Activated CD4-positive, CD25-positive, alpha-beta regulatory T cell treated with anti-CD3 and anti-CD28 coated beads, Interleukin-2, amount 50 U/mL, for 24 hours (primary cell): ENCODE data around the gene GADL1.

Experiments
- ATAC-seq, 2 donors: fragments of 150-1000 bp; cut with Tn5 transposase; one replicate each; pipeline ENCODE4 v1.10.0; 2021; ENCODE audit warnings: mild to moderate bottlenecking in 1 of 2, moderate library complexity in 1 of 2

GADL1 gene

DNA sequence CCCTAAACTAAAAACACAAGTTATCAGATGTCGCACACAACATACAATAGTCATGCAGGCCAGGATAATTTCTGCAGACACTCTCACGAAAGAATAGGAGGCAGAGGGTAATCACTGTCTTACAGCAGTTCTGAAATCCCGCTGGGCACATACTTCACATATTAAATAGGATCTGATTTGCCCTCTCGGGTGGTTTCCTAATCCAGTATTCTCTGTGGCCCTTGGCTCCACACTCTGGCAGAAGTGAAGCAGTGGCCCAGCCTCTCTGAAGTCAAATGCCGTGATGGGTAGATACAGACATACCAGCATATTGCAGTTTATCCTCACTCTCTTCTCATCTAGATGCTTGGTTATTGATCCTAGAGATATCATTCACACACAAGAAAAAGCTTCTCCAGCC is 19.0 kb downstream of the GADL1 start:
- no peak for ATAC-seq

DNA sequence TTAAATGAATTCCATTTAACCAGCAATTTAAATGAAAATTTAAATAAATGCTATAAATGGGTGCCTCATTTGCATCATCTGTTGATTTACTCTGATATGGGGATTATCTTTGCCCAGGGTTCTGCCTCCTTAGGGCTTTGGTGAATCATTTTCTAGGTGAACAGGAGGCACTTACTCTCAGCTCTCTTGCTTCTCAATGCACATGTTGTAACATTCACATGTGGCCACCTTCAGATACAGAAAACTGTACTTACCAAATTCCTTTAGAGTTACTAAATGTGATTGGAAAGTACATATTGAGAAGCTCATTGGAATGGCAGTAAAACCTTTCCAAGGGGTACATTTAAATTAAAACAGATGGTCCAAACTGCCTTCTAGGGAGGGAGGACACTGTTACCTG is 20.8 kb downstream of the GADL1 start:
- no peak for ATAC-seq

GRCh38 chr3:30872879-30873278 is 21.6 kb downstream of the GADL1 start:
- no peak for ATAC-seq

GRCh38 chr3:30871720-30872119 is 22.7 kb downstream of the GADL1 start:
- no peak for ATAC-seq

- ATAC-seq, result no peak
These were observed 29.6 kb downstream of the GADL1 start for GRCh38 chr3:30864836-30865235.

- ATAC-seq, result no peak
These were observed 30.3 kb downstream of the GADL1 start for GRCh38 chr3:30864132-30864531.

GRCh38 chr3:30862004-30862403 is 32.5 kb downstream of the GADL1 start:
- ATAC-seq, result no peak

DNA sequence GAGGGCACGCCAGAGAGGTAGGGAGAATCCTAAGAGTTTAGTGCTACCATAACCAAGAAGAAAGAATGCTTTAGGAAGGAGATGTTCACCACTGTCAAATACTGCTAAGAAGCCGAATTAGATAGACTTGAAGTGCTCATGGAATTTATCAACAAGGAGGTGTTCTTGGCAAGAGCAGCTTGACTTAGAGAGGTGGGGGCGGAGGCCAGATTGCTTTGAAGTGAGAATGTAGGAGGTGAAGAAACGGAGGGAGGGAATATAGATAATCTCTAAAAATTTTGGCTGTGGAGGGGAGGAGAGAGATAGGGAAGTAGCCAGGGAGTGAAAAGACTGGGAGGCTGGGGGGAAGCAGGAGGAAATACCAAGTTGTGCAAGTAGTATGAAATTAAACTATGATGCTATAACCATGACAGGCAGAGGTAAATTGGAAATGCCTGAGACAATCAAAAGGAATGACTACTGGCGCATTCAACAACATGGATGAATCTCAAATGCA is 35.5 kb downstream of the GADL1 start:
- ATAC-seq, result no peak

- no peak for ATAC-seq
These were observed 38.8 kb downstream of the GADL1 start for GRCh38 chr3:30855400-30856292.

GRCh38 chr3:30852833-30853232 is 41.6 kb downstream of the GADL1 start:
- no peak for ATAC-seq

GRCh38 chr3:30848087-30848779 is 46.2 kb downstream of the GADL1 start:
- no peak for ATAC-seq

GRCh38 chr3:30847592-30847991 is 46.9 kb downstream of the GADL1 start:
- ATAC-seq, result no peak

DNA sequence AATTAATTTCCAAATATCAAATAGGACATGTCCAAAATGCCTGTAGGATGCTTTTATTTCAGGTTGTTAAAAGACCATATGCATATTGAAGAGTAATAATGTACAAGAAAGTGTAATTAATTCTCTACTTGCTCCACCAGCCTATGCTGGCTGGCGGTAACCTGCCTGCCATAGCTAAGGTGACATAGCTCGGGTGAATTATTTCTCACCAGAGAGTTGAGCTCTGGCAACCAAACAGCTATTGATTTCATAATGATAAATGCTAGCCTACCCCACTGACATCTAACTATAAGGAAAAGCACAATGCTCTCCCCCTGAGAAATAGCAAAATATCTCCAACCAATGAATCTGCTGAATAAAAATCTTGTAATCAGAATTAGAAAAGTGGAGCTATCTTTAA is 48.9 kb downstream of the GADL1 start:
- ATAC-seq, result no peak

DNA sequence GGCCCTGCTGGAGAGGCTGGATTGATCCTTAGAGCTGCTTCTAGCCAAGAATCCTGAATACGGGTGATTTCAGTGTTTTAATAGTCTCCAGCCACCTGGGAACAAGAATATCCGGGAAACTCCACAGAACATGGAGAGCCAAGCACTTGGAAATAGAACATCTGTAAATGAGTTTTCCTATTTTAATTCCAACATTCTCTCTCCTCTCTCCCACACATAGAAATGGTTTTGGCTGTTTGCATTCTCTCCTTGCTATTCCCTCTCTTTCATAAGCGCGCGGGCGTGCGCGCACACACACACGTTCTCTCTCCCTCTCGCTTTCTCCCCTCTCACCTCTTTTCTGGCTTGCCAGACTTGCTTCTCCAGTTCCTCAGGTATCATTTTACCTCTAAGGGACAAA is 50.6 kb downstream of the GADL1 start:
- no peak for ATAC-seq

GRCh38 chr3:30836141-30836540 is 58.3 kb downstream of the GADL1 start:
- no peak for ATAC-seq

GRCh38 chr3:30835667-30836066 is 58.8 kb downstream of the GADL1 start:
- no peak for ATAC-seq

- ATAC-seq, result no peak
These were observed 61.4 kb downstream of the GADL1 start for GRCh38 chr3:30832961-30833575.

DNA sequence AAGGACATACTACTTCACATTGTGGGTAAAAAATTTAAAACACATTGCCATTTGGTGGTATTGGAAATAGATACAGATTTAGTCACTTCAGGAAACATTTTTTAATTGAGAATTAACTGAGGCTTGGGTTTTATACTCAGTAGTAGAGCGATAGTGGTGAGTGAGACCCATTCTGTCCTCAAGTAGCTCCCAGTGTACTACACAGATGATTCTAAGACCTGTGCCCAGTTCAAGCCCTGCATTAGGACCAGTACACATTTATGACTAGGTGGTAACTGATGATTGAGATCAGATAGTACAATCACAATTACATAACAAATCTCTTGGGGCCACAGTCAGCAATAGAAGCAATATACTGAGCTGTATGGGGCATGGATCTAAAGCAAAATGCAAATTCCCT is 67.4 kb downstream of the GADL1 start:
- ATAC-seq, result no peak

GRCh38 chr3:30826531-30826942 is 67.9 kb downstream of the GADL1 start:
- no peak for ATAC-seq

GRCh38 chr3:30819067-30819798 is 75.2 kb downstream of the GADL1 start:
- no peak for ATAC-seq

GRCh38 chr3:30813734-30814133 is 80.7 kb downstream of the GADL1 start:
- ATAC-seq, result no peak

- ATAC-seq, result no peak
These were observed 83.2 kb downstream of the GADL1 start for GRCh38 chr3:30811151-30811795.
